Hepatocyte (in vitro differentiated cells): ENCODE data around the gene JAG2.

Experiments
- EZH2 ChIP-seq: fragments of 200-600 bp; sonication (generic); IDR thresholded peaks from 2 replicates; pipeline ENCODE4 v1.6.1; 2016; ENCODE audit warnings: antibody characterized with exemption, mild to moderate bottlenecking, borderline replicate concordance
- EZH2phosphoT487 ChIP-seq: fragments of 200-600 bp; sonication (generic); IDR thresholded peaks from one replicate; pipeline ENCODE4 v1.6.1; 2018; ENCODE audit warnings: antibody characterized with exemption, mild to moderate bottlenecking, low read depth, moderate library complexity; ENCODE audit not compliant: unreplicated experiment, severe bottlenecking
- TF ChIP-seq, protein P1 (sequence below): fragments of 200-600 bp; sonication (generic); IDR thresholded peaks from 2 replicates; pipeline ENCODE4 v1.5.1; 2016; ENCODE audit warnings: antibody characterized with exemption, mild to moderate bottlenecking; ENCODE audit not compliant: poor library complexity

DNA sequence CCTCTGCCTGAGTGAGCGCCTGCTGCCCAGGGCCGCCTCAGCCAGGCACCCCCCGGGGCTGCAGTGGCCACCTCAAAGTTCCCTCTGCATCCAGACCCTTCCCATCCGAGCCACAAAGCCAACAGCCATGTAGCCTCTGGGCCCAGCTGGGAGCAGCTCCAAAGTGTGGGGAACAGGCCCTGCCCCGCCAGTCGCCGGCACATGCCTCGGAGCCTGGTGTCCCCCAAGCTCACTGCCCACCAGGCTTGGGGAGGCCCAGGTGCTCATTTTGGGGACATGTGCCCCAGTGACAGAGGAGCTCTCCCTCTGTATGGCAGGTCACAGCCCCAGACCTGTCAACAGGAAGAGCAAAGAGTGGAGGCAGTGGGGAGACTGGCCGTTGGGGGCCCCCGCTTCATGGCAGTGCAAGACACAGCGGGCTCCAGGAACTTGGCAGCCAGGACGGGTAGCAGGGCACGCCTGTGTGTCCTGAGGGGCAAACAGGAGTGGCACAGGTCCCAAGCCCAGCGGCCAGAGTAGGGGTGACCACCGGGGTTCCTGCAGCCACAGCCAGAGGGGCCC lies 29.9 kb downstream of the JAG2 start:
- TF ChIP-seq, protein P1, sequence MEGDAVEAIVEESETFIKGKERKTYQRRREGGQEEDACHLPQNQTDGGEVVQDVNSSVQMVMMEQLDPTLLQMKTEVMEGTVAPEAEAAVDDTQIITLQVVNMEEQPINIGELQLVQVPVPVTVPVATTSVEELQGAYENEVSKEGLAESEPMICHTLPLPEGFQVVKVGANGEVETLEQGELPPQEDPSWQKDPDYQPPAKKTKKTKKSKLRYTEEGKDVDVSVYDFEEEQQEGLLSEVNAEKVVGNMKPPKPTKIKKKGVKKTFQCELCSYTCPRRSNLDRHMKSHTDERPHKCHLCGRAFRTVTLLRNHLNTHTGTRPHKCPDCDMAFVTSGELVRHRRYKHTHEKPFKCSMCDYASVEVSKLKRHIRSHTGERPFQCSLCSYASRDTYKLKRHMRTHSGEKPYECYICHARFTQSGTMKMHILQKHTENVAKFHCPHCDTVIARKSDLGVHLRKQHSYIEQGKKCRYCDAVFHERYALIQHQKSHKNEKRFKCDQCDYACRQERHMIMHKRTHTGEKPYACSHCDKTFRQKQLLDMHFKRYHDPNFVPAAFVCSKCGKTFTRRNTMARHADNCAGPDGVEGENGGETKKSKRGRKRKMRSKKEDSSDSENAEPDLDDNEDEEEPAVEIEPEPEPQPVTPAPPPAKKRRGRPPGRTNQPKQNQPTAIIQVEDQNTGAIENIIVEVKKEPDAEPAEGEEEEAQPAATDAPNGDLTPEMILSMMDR = no peak
- TF ChIP-seq EZH2 = no peak
- TF ChIP-seq EZH2phosphoT487 = no peak
